ENCODE measurements around the gene AP3M1.
A peak's percentile ranks its signal among the peaks of the same experiment; 100 is the strongest.

AP3M1 gene

GRCh38 chr10:74079028-74079935 is 71.3 kb downstream of the AP3M1 start:
- DNase-seq: peak; percentile 32

- DNase-seq: no peak
Observed at GRCh38 chr10:74078037-74078436, 72.6 kb downstream of the AP3M1 start.

GRCh38 chr10:74077416-74077815 is 73.2 kb downstream of the AP3M1 start:
- no peak for DNase-seq

- DNase-seq: no peak
Observed at GRCh38 chr10:74076961-74077360, 73.7 kb downstream of the AP3M1 start.

- DNase-seq: no peak
Observed at GRCh38 chr10:74075906-74076305, 74.7 kb downstream of the AP3M1 start.

- no peak for DNase-seq
Observed at GRCh38 chr10:74072503-74072902, 78.1 kb downstream of the AP3M1 start.

GRCh38 chr10:74071157-74071556 is 79.5 kb downstream of the AP3M1 start:
- DNase-seq: peak; percentile 29

All from eye (tissue), 1 donor.